HFFc6 (cell line): Measurements from ENCODE around the gene GSTO1. TPM values are rescaled to one million over a fixed set of nuclear protein-coding genes. Genes with fewer than 3 reads are reported as not detected.
A peak's percentile ranks its signal among the peaks of the same experiment; 100 is the strongest.

Experiments used
- DNase-seq: peaks from one replicate; pipeline ENCODE4 v3.0.0-alpha.2; 2018
- H3K27ac Mint-ChIP-seq: 2 replicates; pipeline ENCODE4 v1.8.0; 2020; ENCODE audit warnings: mild to moderate bottlenecking, mixed read lengths
- H3K27me3 Mint-ChIP-seq: 2 replicates; pipeline ENCODE4 v1.8.0; 2021; ENCODE audit warnings: mild to moderate bottlenecking, moderate library complexity, mixed read lengths; ENCODE audit not compliant: insufficient read depth
- H3K36me3 Mint-ChIP-seq: 2 replicates; pipeline ENCODE4 v1.8.0; 2021; ENCODE audit warnings: low read depth, mixed read lengths
- H3K4me1 Mint-ChIP-seq: 2 replicates; pipeline ENCODE4 v1.8.0; 2020; ENCODE audit warnings: low read depth, mixed read lengths
- H3K4me3 Mint-ChIP-seq: 2 replicates; pipeline ENCODE4 v1.8.0; 2020; ENCODE audit warnings: mild to moderate bottlenecking, moderate library complexity, mixed read lengths
- H3K9me3 Mint-ChIP-seq: 2 replicates; pipeline ENCODE4 v1.8.0; 2020; ENCODE audit warnings: mild to moderate bottlenecking, mixed read lengths
- CTCF ChIP-seq: fragments of 200-600 bp; sonication (generic); IDR thresholded peaks from 2 replicates; pipeline ENCODE4 v1.5.0; 2021; ENCODE audit warnings: antibody characterized with exemption, mild to moderate bottlenecking
- total RNA-seq, 6 experiments: library from RNA; stranded (reverse); fragmentation: NEBNext Ultra II Directional; extraction: Animal tissue kit (Norgen Biotek cat#: 25700); gene quantifications; 2 replicates in 1 of 6; 3 replicates in 5 of 6; pipeline ENCODE4 v1.2.3, GENCODE V29; 2021

Gene GSTO1
- total RNA-seq, 6 experiments from 2014 or later, result 213 to 242 (median 224) TPM

GRCh38 chr10:104260775-104261115 lies 6.1 kb downstream of the GSTO1 start:
- DNase-seq, result peak; percentile 60
- no peaks in the 10 kb centered on the region for H3K27me3 Mint-ChIP-seq
- no peaks in the 10 kb centered on the region for H3K9me3 Mint-ChIP-seq
- peaks cover 66% of the 10 kb centered on the region for H3K4me1 Mint-ChIP-seq
- peaks cover 63% of the 10 kb centered on the region for H3K36me3 Mint-ChIP-seq
- H3K4me3 Mint-ChIP-seq, result peak overlapping the region; percentile 61
- peak overlapping the region; percentile 82 for H3K27ac Mint-ChIP-seq
- no peak for TF ChIP-seq CTCF

GRCh38 chr10:104262055-104262454 lies 7.4 kb downstream of the GSTO1 start:
- H3K4me1 Mint-ChIP-seq, result peaks cover 53% of the 10 kb centered on the region
- H3K36me3 Mint-ChIP-seq, result peaks cover 69% of the 10 kb centered on the region

GRCh38 chr10:104264783-104265182 lies 10.1 kb downstream of the GSTO1 start:
- DNase-seq, result no peak
- H3K27ac Mint-ChIP-seq, result no peak overlapping the region
- H3K4me3 Mint-ChIP-seq, result no peak overlapping the region
- H3K9me3 Mint-ChIP-seq, result no peaks in the 10 kb centered on the region
- H3K27me3 Mint-ChIP-seq, result no peaks in the 10 kb centered on the region
- peaks cover 69% of the 10 kb centered on the region for H3K36me3 Mint-ChIP-seq
- no peak for TF ChIP-seq CTCF
- H3K4me1 Mint-ChIP-seq, result peaks cover 36% of the 10 kb centered on the region

More at GRCh38 chr10:104262055-104262454, 7.4 kb downstream of the GSTO1 start:
- no peaks in the 10 kb centered on the region for H3K9me3 Mint-ChIP-seq
- H3K27me3 Mint-ChIP-seq, result no peaks in the 10 kb centered on the region
- H3K27ac Mint-ChIP-seq, result peak overlapping the region; percentile 82; the same call in 1 of the 2 replicates
- no peak for DNase-seq
- H3K4me3 Mint-ChIP-seq, result no peak overlapping the region
- TF ChIP-seq CTCF, result no peak

- Mint-ChIP-seq H3K36me3 (peaks cover 48% of the 10 kb centered on the region), H3K9me3 (no peaks in the 10 kb centered on the region), H3K27ac (0 out of 2 replicates have a peak overlapping the region, but pooled peaks have one; percentile 35), H3K4me3 (no peak overlapping the region), H3K27me3 (no peaks in the 10 kb centered on the region), H3K4me1 (peaks cover 15% of the 10 kb centered on the region)
- TF ChIP-seq CTCF, result no peak
- DNase-seq, result no peak
These were observed 13.2 kb downstream of the GSTO1 start for GRCh38 chr10:104267721-104268404.

- no peak for DNase-seq
- H3K27me3 Mint-ChIP-seq, result no peaks in the 10 kb centered on the region
- H3K9me3 Mint-ChIP-seq, result no peaks in the 10 kb centered on the region
- no peak overlapping the region for H3K4me3 Mint-ChIP-seq
- H3K36me3 Mint-ChIP-seq, result peaks cover 48% of the 10 kb centered on the region
- TF ChIP-seq CTCF, result no peak
- H3K27ac Mint-ChIP-seq, result no peak overlapping the region
- peaks cover 20% of the 10 kb centered on the region for H3K4me1 Mint-ChIP-seq
These were observed 13.7 kb downstream of the GSTO1 start for GRCh38 chr10:104268405-104268712.
